Panc1 (cell line): ENCODE data around the gene AMY1C. TPM values are rescaled to one million over a fixed set of nuclear protein-coding genes. Genes with fewer than 3 reads are reported as not detected.
"Not testable (repeated sequence)": the region's sequence is repeated elsewhere in the genome, so short reads cannot be mapped to it uniquely, and the experiment has no call there.

Source experiments
- ATAC-seq: fragments of 200-7000 bp; cut with Tn5 transposase; 2 replicates; pipeline ENCODE4 v1.9.1; 2020; ENCODE audit warnings: mild to moderate bottlenecking, moderate library complexity
- Bru-seq: library from RNA; stranded (reverse); fragments of 400-500 nt; gene quantifications from one replicate; lab custom pipeline; 2021; lab: Mats Ljungman, UMichigan
- BruChase-seq, 2 experiments: library from RNA; stranded (reverse); fragments of 400-500 nt; gene quantifications; one replicate each; lab custom pipeline; 2021; lab: Mats Ljungman, UMichigan
- BruUV-seq: library from RNA; stranded (reverse); fragments of 400-500 nt; replicated peaks from 2 replicates; lab custom pipeline; 2021; lab: Mats Ljungman, UMichigan
- CTCF ChIA-PET: fragments of 300-600 bp; sonication (Branson Sonifier 250); formaldehyde crosslinking; loops from one replicate; lab custom pipeline; 2022; ENCODE audit warnings: antibody characterized with exemption; lab: Charles Lee
- POLR2A ChIA-PET: fragments of 300-600 bp; sonication (Branson Sonifier 250); formaldehyde crosslinking; loops from one replicate; lab custom pipeline; 2022; ENCODE audit warnings: antibody characterized with exemption; lab: Charles Lee
- DNase-seq: peaks from one replicate; pipeline ENCODE4 v3.0.0-alpha.2; 2010; ENCODE audit warnings: low read depth, low spot score
- H3K27ac ChIP-seq: 2 replicates; pipeline ENCODE4 v1.5.1; 2011; ENCODE audit warnings: mild to moderate bottlenecking, low read length, inconsistent platforms
- H3K27me3 ChIP-seq: fragments of 200-500 bp; sonication (Bioruptor generic); 2 replicates; pipeline ENCODE4 v1.6.0; 2014; ENCODE audit warnings: low read length, inconsistent platforms; ENCODE audit not compliant: control insufficient read depth, insufficient read depth
- H3K36me3 ChIP-seq: fragments of 200-500 bp; sonication (Bioruptor generic); 2 replicates; pipeline ENCODE4 v1.5.1; 2014; ENCODE audit warnings: inconsistent platforms, mild to moderate bottlenecking, low read length, moderate library complexity; ENCODE audit not compliant: control insufficient read depth, insufficient read depth
- H3K4me1 ChIP-seq: 2 replicates; pipeline ENCODE4 v1.5.1; 2011; ENCODE audit warnings: inconsistent platforms, mild to moderate bottlenecking, low read length, moderate library complexity; ENCODE audit not compliant: control insufficient read depth, insufficient read depth
- H3K4me3 ChIP-seq, 2 experiments: 2 replicates each; pipeline ENCODE4 v1.5.1; 2011 to 2012; ENCODE audit warnings: low read depth in 2 of 2, low read length in 2 of 2, mild to moderate bottlenecking in 2 of 2, inconsistent platforms in 1 of 2, moderate library complexity in 1 of 2
- H3K9me3 ChIP-seq: fragments of 200-500 bp; sonication (Bioruptor generic); 2 replicates; pipeline ENCODE4 v1.5.1; 2014; ENCODE audit warnings: low read depth, mild to moderate bottlenecking, inconsistent platforms, low read length, moderate library complexity; ENCODE audit not compliant: control insufficient read depth, insufficient read depth
- in situ Hi-C: cut with HindIII; loops from 2 replicates; pipeline ENCODE4 v1.10.0; 2016; ENCODE audit warnings: low sequenced_read_pairs, low pct_unique_long_range_greater_than_20kb
- intact Hi-C: fragments of 100-400 bp; cut with micrococcal nuclease; formaldehyde crosslinking; loops from one replicate; pipeline ENCODE4 v1.10.0; 2022; ENCODE audit not compliant: unreplicated experiment
- long read RNA-seq: library from polyadenylated mRNA; unstranded; transcript quantifications from one replicate; pipeline ENCODE4 v2.0.0, GENCODE V29; 2021; ENCODE audit not compliant: unreplicated experiment
- polyA plus RNA-seq: library from polyadenylated mRNA; unstranded; fragments of >200 nt; gene quantifications from one replicate; pipeline ENCODE4 v1.2.1, GENCODE V29; 2012; ENCODE audit warnings: missing spikeins; ENCODE audit not compliant: insufficient read length
- total RNA-seq: library from RNA; stranded (reverse); gene quantifications from one replicate; pipeline ENCODE4 v1.2.1, GENCODE V29; 2021; ENCODE audit not compliant: unreplicated experiment

Gene AMY1C
- not detected for total RNA-seq
- not detected for polyA plus RNA-seq
- Bru-seq, nascent RNA, result not detected
- BruChase-seq, experiment 1, labeled RNA remaining after a 2-hour chase, result not detected
- BruChase-seq, experiment 2, labeled RNA remaining after a 6-hour chase, result not detected
- long read RNA-seq, result 0 reads

DNA sequence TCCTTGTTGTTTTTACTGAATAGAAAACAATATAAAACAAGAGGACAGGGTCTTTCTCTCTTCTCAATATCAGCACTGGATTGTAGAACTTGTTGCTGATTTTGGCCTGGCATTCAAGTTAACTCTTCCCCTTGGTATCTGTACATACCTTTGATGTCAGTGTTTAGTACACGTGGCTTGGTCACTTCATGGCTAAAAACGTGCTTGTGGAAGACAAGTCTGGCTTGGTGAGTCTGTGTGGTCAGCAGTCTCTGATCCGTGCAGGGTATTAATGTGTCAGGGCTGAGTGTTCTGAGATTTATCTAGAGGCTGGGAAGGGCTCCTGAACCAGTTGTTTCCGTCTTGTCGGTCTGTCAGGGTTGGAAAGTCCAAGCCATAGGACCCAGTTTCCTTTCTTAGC lies at the start of gene AMY1C:
Gene AMY1C, plus strand, starts transcription at position 301 of the 400 bp plus-strand sequence. CDS start 572 bp downstream, outside the sequence.
- H3K36me3 ChIP-seq, ATAC-seq, H3K27ac ChIP-seq, CTCF ChIA-PET, H3K4me1 ChIP-seq, in situ Hi-C loops, POLR2A ChIA-PET, DNase-seq, intact Hi-C loops, H3K27me3 ChIP-seq, H3K4me3 ChIP-seq, BruUV-seq, H3K9me3 ChIP-seq: not testable (repeated sequence)

- CTCF ChIA-PET, BruUV-seq, in situ Hi-C loops: not testable (repeated sequence)
Measured at GRCh38 chr1:103700669-103701068, 49.0 kb upstream of the AMY1C start.

DNA sequence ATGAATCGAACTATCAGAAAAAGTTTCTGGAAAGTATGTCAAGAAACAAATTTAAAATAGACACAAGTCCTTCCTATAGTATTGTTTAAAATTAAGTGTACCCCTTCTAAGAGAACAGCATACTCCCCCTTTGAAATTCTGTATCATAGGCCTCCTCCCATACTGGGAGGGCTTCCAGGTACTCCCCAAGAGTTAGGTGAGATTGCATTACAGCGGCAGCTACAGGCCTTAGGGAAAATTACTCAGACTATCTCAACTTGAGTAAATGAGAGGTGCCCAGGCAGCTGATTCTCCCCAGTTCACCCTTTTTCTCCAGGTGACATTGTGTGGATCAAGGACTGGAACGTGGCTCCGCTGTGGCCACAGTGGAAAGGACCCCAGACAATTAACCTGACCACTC lies 48.4 kb upstream of the AMY1C start:
- in situ Hi-C loops, H3K4me3 ChIP-seq, H3K36me3 ChIP-seq, DNase-seq, H3K4me1 ChIP-seq, intact Hi-C loops, H3K27me3 ChIP-seq, ATAC-seq, H3K27ac ChIP-seq, CTCF ChIA-PET, BruUV-seq, H3K9me3 ChIP-seq, POLR2A ChIA-PET: not testable (repeated sequence)

More at GRCh38 chr1:103700669-103701068, 49.0 kb upstream of the AMY1C start:
- intact Hi-C loops, POLR2A ChIA-PET, H3K36me3 ChIP-seq, H3K4me1 ChIP-seq, DNase-seq, H3K27ac ChIP-seq, H3K4me3 ChIP-seq, H3K27me3 ChIP-seq, ATAC-seq, H3K9me3 ChIP-seq: not testable (repeated sequence)

DNA sequence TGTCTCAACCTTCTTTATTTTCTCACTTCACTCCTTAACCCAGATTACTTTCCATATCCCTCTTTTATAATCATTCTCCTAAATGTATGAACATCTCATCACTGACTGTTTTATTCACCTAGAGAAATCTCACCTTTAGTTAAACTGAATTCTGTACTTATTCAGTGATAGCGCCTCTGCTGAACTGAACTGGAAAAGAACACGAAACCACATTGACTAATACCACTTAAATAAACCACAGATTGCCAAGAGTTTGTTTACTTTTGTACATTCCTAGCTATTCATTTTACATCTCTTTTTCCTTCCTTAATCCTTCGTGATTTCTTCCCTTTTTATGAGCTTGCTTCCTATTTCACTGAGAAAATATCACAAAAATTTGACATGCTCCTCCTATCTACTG lies 42.0 kb upstream of the AMY1C start:
- H3K4me3 ChIP-seq, intact Hi-C loops, H3K27ac ChIP-seq, H3K9me3 ChIP-seq, H3K4me1 ChIP-seq, POLR2A ChIA-PET, H3K27me3 ChIP-seq, CTCF ChIA-PET, DNase-seq, BruUV-seq, H3K36me3 ChIP-seq, in situ Hi-C loops, ATAC-seq: not testable (repeated sequence)

- H3K36me3 ChIP-seq, POLR2A ChIA-PET, H3K4me3 ChIP-seq, H3K27ac ChIP-seq, ATAC-seq, CTCF ChIA-PET, in situ Hi-C loops, DNase-seq, BruUV-seq, H3K9me3 ChIP-seq, H3K4me1 ChIP-seq, intact Hi-C loops, H3K27me3 ChIP-seq: not testable (repeated sequence)
Measured at GRCh38 chr1:103710381-103710780, 39.3 kb upstream of the AMY1C start.

DNA sequence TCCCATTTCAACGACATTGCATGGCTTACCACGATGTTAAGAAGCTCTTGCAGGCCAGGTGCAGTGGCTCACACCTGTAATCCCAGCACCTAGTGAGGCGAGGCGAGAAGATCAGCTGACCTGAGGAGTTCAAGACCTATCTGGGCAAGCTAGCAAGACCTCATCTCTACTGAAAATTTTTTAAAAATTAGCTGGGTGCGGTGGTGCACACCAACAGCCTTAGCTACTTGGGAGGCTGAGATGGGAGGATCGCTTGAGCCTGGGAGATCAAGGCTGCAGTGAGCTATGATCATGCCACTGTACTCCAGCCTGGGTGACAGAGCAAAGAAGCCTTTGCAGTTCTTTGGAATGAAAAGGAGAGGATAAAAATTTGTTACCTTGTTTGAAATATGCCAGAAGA lies 32.3 kb upstream of the AMY1C start:
- H3K4me1 ChIP-seq, DNase-seq, BruUV-seq, H3K27me3 ChIP-seq, H3K36me3 ChIP-seq, in situ Hi-C loops, CTCF ChIA-PET, H3K4me3 ChIP-seq, POLR2A ChIA-PET, H3K27ac ChIP-seq, intact Hi-C loops, H3K9me3 ChIP-seq, ATAC-seq: not testable (repeated sequence)

GRCh38 chr1:103721473-103721872 lies 28.2 kb upstream of the AMY1C start:
- ATAC-seq, H3K9me3 ChIP-seq, H3K27me3 ChIP-seq, BruUV-seq, DNase-seq, H3K27ac ChIP-seq, intact Hi-C loops, H3K36me3 ChIP-seq, CTCF ChIA-PET, in situ Hi-C loops, H3K4me1 ChIP-seq, POLR2A ChIA-PET, H3K4me3 ChIP-seq: not testable (repeated sequence)
